Measurements from ENCODE around the gene RRAGB. TPM values are rescaled to one million over a fixed set of nuclear protein-coding genes. Genes with fewer than 3 reads are reported as not detected.

RRAGB gene
- total RNA-seq, 1 donor from 2014 or later, result 15.7 TPM

DNA sequence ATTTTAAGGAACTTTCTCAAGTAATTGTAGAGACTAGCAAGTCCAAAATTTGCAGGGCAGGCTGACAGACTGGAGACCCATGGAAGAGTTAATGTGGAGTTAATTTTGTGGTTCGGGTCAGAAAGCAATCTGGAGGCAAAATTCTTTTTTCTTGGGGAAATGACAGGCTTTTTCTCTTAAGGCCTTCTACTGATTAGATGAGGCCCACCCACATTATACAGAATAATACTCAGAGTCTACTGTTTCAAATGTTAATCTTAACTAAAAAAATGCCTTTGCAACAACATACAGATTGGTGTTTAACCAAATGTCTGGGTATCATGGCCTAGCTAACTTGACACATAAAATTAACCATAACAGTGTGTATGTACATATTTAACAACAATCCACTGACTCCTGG, 32.7 kb downstream of the RRAGB start:
- Histone ChIP-seq H3K9me3 (ENCODE audit: low read depth) (no peaks in the 10 kb centered on the region), H3K79me2 (ENCODE audit: low read depth) (no peaks in the 10 kb centered on the region), H3K4me2 (no peak overlapping the region), H3K27ac (no peak overlapping the region), H3K27me3 (no peaks in the 10 kb centered on the region), H3K36me3 (peaks cover 4% of the 10 kb centered on the region), H3K4me1 (no peaks in the 10 kb centered on the region), H3K4me3 (no peak overlapping the region), H4K20me1 (ENCODE audit: low read depth) (no peaks in the 10 kb centered on the region), H3K9ac (no peak overlapping the region), H3F3A (ENCODE audit: low read depth) (no peaks in the 10 kb centered on the region), H2AFZ (replicated peaks) (no peak overlapping the region)
- no peak for DNase-seq (ENCODE audit: low spot score)
- peaks cover 3% of the 10 kb centered on the region for H3K9me3 Mint-ChIP-seq
- no peaks in the 10 kb centered on the region for H3K4me1 Mint-ChIP-seq
- no peaks in the 10 kb centered on the region for H3K27me3 Mint-ChIP-seq (ENCODE audit: insufficient read depth, low read depth)
- TF ChIP-seq, protein P1, sequence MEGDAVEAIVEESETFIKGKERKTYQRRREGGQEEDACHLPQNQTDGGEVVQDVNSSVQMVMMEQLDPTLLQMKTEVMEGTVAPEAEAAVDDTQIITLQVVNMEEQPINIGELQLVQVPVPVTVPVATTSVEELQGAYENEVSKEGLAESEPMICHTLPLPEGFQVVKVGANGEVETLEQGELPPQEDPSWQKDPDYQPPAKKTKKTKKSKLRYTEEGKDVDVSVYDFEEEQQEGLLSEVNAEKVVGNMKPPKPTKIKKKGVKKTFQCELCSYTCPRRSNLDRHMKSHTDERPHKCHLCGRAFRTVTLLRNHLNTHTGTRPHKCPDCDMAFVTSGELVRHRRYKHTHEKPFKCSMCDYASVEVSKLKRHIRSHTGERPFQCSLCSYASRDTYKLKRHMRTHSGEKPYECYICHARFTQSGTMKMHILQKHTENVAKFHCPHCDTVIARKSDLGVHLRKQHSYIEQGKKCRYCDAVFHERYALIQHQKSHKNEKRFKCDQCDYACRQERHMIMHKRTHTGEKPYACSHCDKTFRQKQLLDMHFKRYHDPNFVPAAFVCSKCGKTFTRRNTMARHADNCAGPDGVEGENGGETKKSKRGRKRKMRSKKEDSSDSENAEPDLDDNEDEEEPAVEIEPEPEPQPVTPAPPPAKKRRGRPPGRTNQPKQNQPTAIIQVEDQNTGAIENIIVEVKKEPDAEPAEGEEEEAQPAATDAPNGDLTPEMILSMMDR (IDR thresholded peaks at IDR 0.05), result no peak
- no peak for TF ChIP-seq EZH2phosphoT487 (IDR thresholded peaks at IDR 0.05)
- TF ChIP-seq EZH2 (IDR thresholded peaks at IDR 0.05), result no peak
- no peak overlapping the region for H3K27ac Mint-ChIP-seq
- H3K36me3 Mint-ChIP-seq, result peaks cover 7% of the 10 kb centered on the region
- H3K4me3 Mint-ChIP-seq, result no peak overlapping the region

DNA sequence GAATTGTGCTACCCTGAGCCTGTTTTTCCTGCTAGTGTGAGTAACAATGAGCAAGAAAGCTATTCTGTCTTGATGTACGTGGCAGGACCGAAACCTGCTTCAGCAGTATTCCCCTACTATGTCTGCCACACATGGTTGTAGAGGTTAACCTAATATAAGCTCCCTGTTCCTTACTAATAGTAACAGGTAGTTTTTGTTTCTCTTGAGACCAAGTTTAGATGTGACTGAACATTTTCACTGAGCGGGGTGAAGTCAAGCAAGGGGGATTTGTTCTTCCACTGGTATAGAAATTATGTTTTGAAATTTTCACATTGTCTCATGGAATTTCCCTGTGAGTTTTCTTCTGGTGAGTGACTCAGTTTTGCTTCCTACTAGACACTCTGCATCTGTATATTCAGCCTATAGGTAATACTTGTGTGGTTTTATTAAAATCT, 37.3 kb downstream of the RRAGB start:
- H3K4me2 ChIP-seq, result no peak overlapping the region
- Mint-ChIP-seq H3K4me1 (no peaks in the 10 kb centered on the region), H3K9me3 (no peaks in the 10 kb centered on the region), H3K4me3 (no peak overlapping the region), H3K27me3 (ENCODE audit: insufficient read depth, low read depth) (no peaks in the 10 kb centered on the region), H3K36me3 (peaks cover 2% of the 10 kb centered on the region), H3K27ac (no peak overlapping the region)
- H3K4me1 ChIP-seq, result no peaks in the 10 kb centered on the region
- TF ChIP-seq EZH2phosphoT487 (IDR thresholded peaks at IDR 0.05), result no peak
- TF ChIP-seq, protein P1 (IDR thresholded peaks at IDR 0.05), result no peak
- TF ChIP-seq EZH2 (IDR thresholded peaks at IDR 0.05), result no peak
- no peak overlapping the region for H3K27ac ChIP-seq
- DNase-seq (ENCODE audit: low spot score), result no peak
- no peaks in the 10 kb centered on the region for H4K20me1 ChIP-seq (ENCODE audit: low read depth)
- H3K9me3 ChIP-seq (ENCODE audit: low read depth), result peaks cover 3% of the 10 kb centered on the region
- no peak overlapping the region for H3K4me3 ChIP-seq
- H3K9ac ChIP-seq, result no peak overlapping the region
- H2AFZ ChIP-seq (replicated peaks), result no peak overlapping the region
- H3K79me2 ChIP-seq (ENCODE audit: low read depth), result no peaks in the 10 kb centered on the region
- H3K36me3 ChIP-seq, result peaks cover 4% of the 10 kb centered on the region
- H3K27me3 ChIP-seq, result no peaks in the 10 kb centered on the region
- no peaks in the 10 kb centered on the region for H3F3A ChIP-seq (ENCODE audit: low read depth)

DNA sequence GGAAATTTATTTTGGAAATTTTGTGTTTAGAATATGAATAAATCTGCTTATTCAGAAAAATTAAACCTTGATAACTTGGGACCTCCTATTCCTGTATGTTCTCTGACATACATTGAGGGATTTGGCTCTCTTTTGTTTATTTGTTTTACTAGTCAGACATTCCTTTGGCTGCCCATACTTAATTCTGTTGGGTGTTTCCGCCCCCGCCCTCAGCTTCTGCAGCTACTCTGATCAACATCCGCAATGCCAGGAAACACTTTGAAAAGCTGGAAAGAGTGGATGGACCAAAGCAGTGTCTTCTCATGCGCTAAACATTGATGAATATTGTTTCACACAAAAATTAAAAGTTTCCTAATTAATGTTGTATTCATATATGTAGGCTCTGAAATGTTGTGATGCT, 40.5 kb downstream of the RRAGB start:
- no peak overlapping the region for H3K27ac ChIP-seq
- no peaks in the 10 kb centered on the region for H3K27me3 ChIP-seq
- Mint-ChIP-seq H3K9me3 (no peaks in the 10 kb centered on the region), H3K27me3 (ENCODE audit: insufficient read depth, low read depth) (no peaks in the 10 kb centered on the region), H3K36me3 (no peaks in the 10 kb centered on the region), H3K4me1 (no peaks in the 10 kb centered on the region), H3K4me3 (no peak overlapping the region), H3K27ac (no peak overlapping the region)
- H3K36me3 ChIP-seq, result peaks cover 4% of the 10 kb centered on the region
- DNase-seq (ENCODE audit: low spot score), result no peak
- H3K4me1 ChIP-seq, result no peaks in the 10 kb centered on the region
- no peaks in the 10 kb centered on the region for H3F3A ChIP-seq (ENCODE audit: low read depth)
- H2AFZ ChIP-seq (replicated peaks), result no peak overlapping the region
- no peak overlapping the region for H3K4me2 ChIP-seq
- no peak overlapping the region for H3K9ac ChIP-seq
- TF ChIP-seq EZH2 (IDR thresholded peaks at IDR 0.05), result no peak
- TF ChIP-seq, protein P1 (IDR thresholded peaks at IDR 0.05), result no peak
- no peak for TF ChIP-seq EZH2phosphoT487 (IDR thresholded peaks at IDR 0.05)
- H3K79me2 ChIP-seq (ENCODE audit: low read depth), result no peaks in the 10 kb centered on the region
- no peaks in the 10 kb centered on the region for H4K20me1 ChIP-seq (ENCODE audit: low read depth)
- peaks cover 3% of the 10 kb centered on the region for H3K9me3 ChIP-seq (ENCODE audit: low read depth)
- H3K4me3 ChIP-seq, result no peak overlapping the region
